Erythroblast (primary cell): ENCODE measurements around the gene DNMT1.

Experiments used
- GATA1 ChIP-seq: IDR thresholded peaks from 2 replicates; pipeline ENCODE4 v1.6.1; 2011; ENCODE audit warnings: low read depth, mild to moderate bottlenecking, control low read depth, low read length, moderate library complexity
- POLR2A ChIP-seq: IDR thresholded peaks from 2 replicates; pipeline ENCODE4 v1.6.1; 2011; ENCODE audit warnings: mild to moderate bottlenecking, low read length

DNA sequence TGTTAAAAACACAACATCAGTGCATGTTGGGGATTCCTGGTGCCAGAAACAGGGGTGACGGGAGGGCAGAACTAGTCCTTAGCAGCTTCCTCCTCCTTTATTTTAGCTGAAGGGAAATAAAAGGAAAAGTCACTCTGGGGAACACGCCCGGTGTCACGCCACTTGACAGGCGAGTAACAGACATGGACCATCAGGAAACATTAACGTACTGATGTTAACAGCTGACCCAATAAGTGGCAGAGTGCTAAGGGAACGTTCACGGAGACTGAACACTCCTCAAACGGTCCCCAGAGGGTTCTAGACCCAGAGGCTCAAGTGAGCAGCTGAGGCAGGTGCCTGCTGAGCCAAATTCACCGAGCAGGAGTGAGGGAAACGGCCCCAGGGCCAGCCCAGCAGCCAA lies 61.2 kb downstream of the DNMT1 start:
- TF ChIP-seq POLR2A (no peak), GATA1 (no peak)
